H1 (cell line): ENCODE measurements around the gene PRR33. TPM values are rescaled to one million over a fixed set of nuclear protein-coding genes. Genes with fewer than 3 reads are reported as not detected.

Experiments used
- BACH1 ChIP-seq: IDR thresholded peaks from 2 replicates; pipeline ENCODE4 v1.6.1; 2012; ENCODE audit warnings: low read length, improper control_type of control experiment
- BCL11A ChIP-seq, 2 experiments: IDR thresholded peaks; one replicate each; pipeline ENCODE4 v1.6.1; 2011; ENCODE audit warnings: low read depth in 2 of 2, low read length in 2 of 2, mild to moderate bottlenecking in 2 of 2
- CHD1 ChIP-seq: IDR thresholded peaks from 2 replicates; pipeline ENCODE4 v1.6.1; 2012; ENCODE audit warnings: low read depth, low read length, improper control_type of control experiment
- EZH2 ChIP-seq: fragments of 200-600 bp; sonication (generic); IDR thresholded peaks from 2 replicates; pipeline ENCODE4 v1.7.1; 2012; ENCODE audit warnings: low read depth, mild to moderate bottlenecking, moderate library complexity, low read length, inconsistent platforms; ENCODE audit not compliant: severe bottlenecking
- POLR2A ChIP-seq, 2 experiments: IDR thresholded peaks; 1 replicate in 1 of 2; 2 replicates in 1 of 2; pipeline ENCODE4 v1.6.1; 2011; ENCODE audit warnings: low read depth in 2 of 2, low read length in 2 of 2, mild to moderate bottlenecking in 2 of 2; ENCODE audit errors: control extremely low read depth in 1 of 2
- POU5F1 ChIP-seq: IDR thresholded peaks from 2 replicates; pipeline ENCODE4 v1.6.1; 2011; ENCODE audit warnings: low read depth, mild to moderate bottlenecking, low read length, moderate library complexity
- RNF2 ChIP-seq: fragments of 200-900, 300-1000 bp; sonication (generic); IDR thresholded peaks from 2 replicates; pipeline ENCODE4 v1.7.1; 2016; ENCODE audit warnings: borderline replicate concordance, low read depth, mild to moderate bottlenecking, antibody characterized with exemption, low read length; ENCODE audit not compliant: poor library complexity, severe bottlenecking; ENCODE audit errors: missing control alignments
- polyA plus RNA-seq, 7 experiments: library from polyadenylated mRNA; depleted of rRNA in 3 of 7; stranded (reverse) in 5 of 7; unstranded in 2 of 7; fragments of >200 nt in 5 of 7; fragments of 200-250 nt in 2 of 7; gene quantifications; 1 replicate in 5 of 7; 2 replicates in 1 of 7; 4 replicates in 1 of 7; pipeline versions ENCODE4 v1.2.1 to v1.2.3, GENCODE V29; 2011 to 2013; ENCODE audit warnings: missing spikeins in 2 of 7, mixed read lengths in 2 of 7
- total RNA-seq: library from RNA; stranded (reverse); fragmentation: NEBNext Ultra II Directional; extraction: Animal tissue kit (Norgen Biotek cat#: 25700); gene quantifications from 2 replicates; pipeline ENCODE4 v1.2.1, GENCODE V29; 2021

The PRR33 gene
- total and polyA plus RNA-seq, 2 of the 8 experiments (the other 6 are each of a cell fraction or from before 2014, with no cell fraction given), result 0.02 TPM; not detected in 1

DNA sequence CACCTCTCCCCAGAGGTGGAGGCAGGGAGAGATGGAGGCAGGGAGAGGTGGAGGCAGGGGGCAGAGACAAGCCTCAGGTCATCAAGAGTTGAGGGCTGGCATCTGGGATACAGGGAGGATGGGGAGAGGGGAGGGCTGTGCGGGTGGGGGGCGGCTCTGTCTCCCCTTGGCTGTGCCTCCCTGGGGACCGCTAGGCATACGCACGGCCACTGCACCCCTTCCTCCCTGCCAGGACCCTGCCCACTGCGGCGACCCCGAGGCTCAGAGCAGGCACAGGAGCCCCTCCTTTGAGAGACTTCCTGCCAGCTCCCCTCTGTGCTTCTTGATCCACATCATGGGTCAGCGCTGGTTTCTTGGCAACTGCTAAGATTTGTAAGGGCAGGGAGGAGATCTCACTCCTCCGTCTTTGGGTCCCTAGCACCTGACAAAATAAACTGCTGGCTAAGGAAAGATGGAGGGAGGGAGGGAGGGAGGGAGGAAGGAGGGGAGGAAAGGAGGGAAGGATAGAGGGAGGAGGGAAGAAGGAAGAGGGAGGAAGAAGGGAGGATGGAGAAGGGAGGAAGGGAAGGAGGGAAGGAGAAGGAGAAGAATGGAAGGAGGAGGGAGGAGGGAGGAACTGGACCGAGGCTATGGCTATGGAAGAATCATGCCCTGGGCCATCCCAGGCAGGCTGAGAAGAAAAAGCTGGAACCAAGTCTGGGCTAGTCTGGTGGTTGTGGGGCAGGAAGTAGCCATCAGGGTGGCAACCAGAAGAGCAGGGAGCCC is 18.5 kb downstream of the PRR33 start (continued):
- TF ChIP-seq RNF2 (no peak), CHD1 (no peak), BCL11A (IDR thresholded peaks at IDR 0.05; ENCODE audit: low read depth in 2 of 2, low read length in 2 of 2) (no peak), BACH1 (no peak), EZH2 (no peak), POU5F1 (no peak), POLR2A (IDR thresholded peaks at IDR 0.05; ENCODE audit: control extremely low read depth in 1 of 2, low read depth in 2 of 2, low read length in 2 of 2) (no peak)
- TF ChIP-seq, all 59 proteins: peak for 0
